HG03521 (cell line): ENCODE results near the gene ARID5B.

Source experiments
- ATAC-seq: cut with Tn5 transposase; IDR thresholded peaks from one replicate; pipeline ENCODE4 v1.9.1; 2021; ENCODE audit warnings: mild to moderate bottlenecking, moderate library complexity; ENCODE audit not compliant: unreplicated experiment

Gene ARID5B

GRCh38 chr10:62007145-62007544 lies 105.6 kb downstream of the ARID5B start:
- no peak for ATAC-seq

- ATAC-seq, result no peak
These were observed 106.7 kb downstream of the ARID5B start for GRCh38 chr10:62008196-62008595.

GRCh38 chr10:62008946-62009345 lies 107.4 kb downstream of the ARID5B start:
- no peak for ATAC-seq

- ATAC-seq, result no peak
These were observed 108.9 kb downstream of the ARID5B start for GRCh38 chr10:62010366-62010765.

- ATAC-seq, result no peak
These were observed 110.1 kb downstream of the ARID5B start for GRCh38 chr10:62011558-62011957.

- ATAC-seq, result no peak
These were observed 110.8 kb downstream of the ARID5B start for GRCh38 chr10:62012318-62012717.

- no peak for ATAC-seq
These were observed 113.0 kb downstream of the ARID5B start for GRCh38 chr10:62014510-62014909.

GRCh38 chr10:62015994-62016393 lies 114.5 kb downstream of the ARID5B start:
- no peak for ATAC-seq

- peak; percentile 44 for ATAC-seq
These were observed 115.4 kb downstream of the ARID5B start for GRCh38 chr10:62016623-62017490.

- no peak for ATAC-seq
These were observed 116.0 kb downstream of the ARID5B start for GRCh38 chr10:62017491-62017870.

GRCh38 chr10:62018131-62018911 lies 116.8 kb downstream of the ARID5B start:
- ATAC-seq, result no peak

GRCh38 chr10:62019013-62019684 lies 117.7 kb downstream of the ARID5B start:
- no peak for ATAC-seq

- ATAC-seq, result no peak
These were observed 118.3 kb downstream of the ARID5B start for GRCh38 chr10:62019685-62020359.

- ATAC-seq, result no peak
These were observed 119.7 kb downstream of the ARID5B start for GRCh38 chr10:62021128-62021665.

- ATAC-seq, result no peak
These were observed 120.7 kb downstream of the ARID5B start for GRCh38 chr10:62021978-62022802.

GRCh38 chr10:62022830-62023229 lies 121.3 kb downstream of the ARID5B start:
- no peak for ATAC-seq

- no peak for ATAC-seq
These were observed 121.8 kb downstream of the ARID5B start for GRCh38 chr10:62023329-62023728.

GRCh38 chr10:62024026-62024701 lies 122.7 kb downstream of the ARID5B start:
- no peak for ATAC-seq

- no peak for ATAC-seq
These were observed 123.8 kb downstream of the ARID5B start for GRCh38 chr10:62025134-62025794.
